Transverse colon (tissue), 4 donors: ENCODE results near the gene HLA-A. TPM values are rescaled to one million over a fixed set of nuclear protein-coding genes. Genes with fewer than 3 reads are reported as not detected.

Experiments
- DNase-seq: peaks from one replicate; pipeline ENCODE4 v3.0.0-alpha.2; 2019
- H3K27ac ChIP-seq, 4 donors: fragments of 200-600 bp; sonication (generic); 2 replicates each; pipeline ENCODE4 v1.5.1; 2016 to 2018; ENCODE audit warnings: inconsistent platforms in 4 of 4
- H3K27me3 ChIP-seq: fragments of 200-600 bp; sonication (generic); 2 replicates; pipeline ENCODE4 v1.5.1; 2017; ENCODE audit warnings: inconsistent platforms
- H3K36me3 ChIP-seq, 4 donors: fragments of 200-600 bp; sonication (generic); 2 replicates each; pipeline ENCODE4 v1.5.1; 2017 to 2019; ENCODE audit warnings: inconsistent platforms in 4 of 4
- H3K4me1 ChIP-seq, 4 donors: fragments of 200-600 bp; sonication (generic); 2 replicates each; pipeline ENCODE4 v1.5.1; 2017 to 2020; ENCODE audit warnings: inconsistent platforms in 4 of 4
- H3K4me3 ChIP-seq, 4 donors: fragments of 200-600 bp; sonication (generic); 1 replicate in 1 of 4; 2 replicates in 3 of 4; pipeline versions ENCODE4 v1.5.1 to v1.6.1; 2017 to 2019; ENCODE audit warnings: inconsistent platforms in 4 of 4
- H3K9me3 ChIP-seq, 2 donors: fragments of 200-600 bp; sonication (generic); 2 replicates each; pipeline ENCODE4 v1.5.1; 2017 to 2019; ENCODE audit warnings: inconsistent platforms in 2 of 2
- EP300 ChIP-seq: sonication (generic); formaldehyde crosslinking; IDR thresholded peaks from one replicate; pipeline ENCODE4 v1.6.1; 2017; ENCODE audit warnings: antibody characterized with exemption, low read depth
- POLR2A ChIP-seq: fragments of 450-650 bp; IDR thresholded peaks from one replicate; pipeline ENCODE4 v1.6.1; 2016; ENCODE audit warnings: antibody characterized with exemption, mild to moderate bottlenecking, moderate library complexity
- POLR2AphosphoS5 ChIP-seq, 3 donors: sonication (generic); formaldehyde crosslinking; IDR thresholded peaks; one replicate each; pipeline ENCODE4 v1.6.1; 2016; ENCODE audit warnings: antibody characterized with exemption in 3 of 3
- WGBS, 2 donors: methylation state at CpG; one replicate each; pipeline ENCODE4 v1.1.5; 2018; ENCODE audit warnings: low coverage in 1 of 2; 5-methylcytosine and 5-hydroxymethylcytosine counted together
- in situ Hi-C, 4 donors: fragments of 200-750 bp; cut with MboI; loops; one replicate each; pipeline versions ENCODE4 v1.15.0 to v1.15.1; 2017; ENCODE audit warnings: low sequenced_read_pairs in 3 of 4, low pct_ligation_motif_present in 1 of 4, low pct_unique_long_range_greater_than_20kb in 1 of 4
- intact Hi-C: fragments of 100-400 bp; cut with DNase I; formaldehyde crosslinking; loops from one replicate; pipeline ENCODE4 v1.15.1; 2023; ENCODE audit warnings: low total_unique reads
- total RNA-seq, 4 donors: library from RNA; depleted of rRNA; stranded (reverse); fragments of >200 nt; gene quantifications; one replicate each; pipeline ENCODE4 v1.1.0, GENCODE V29; 2016
- TF ChIP-seq, protein P1 (sequence below), 5 experiments: fragments of 200-600 bp in 3 of 5; fragments of 450-650 bp in 2 of 5; sonication (generic) in 3 of 5; IDR thresholded peaks; 1 replicate in 2 of 5; 2 replicates in 3 of 5; pipeline ENCODE4 v1.5.1; 2016 to 2017; ENCODE audit warnings: antibody characterized with exemption in 5 of 5, inconsistent platforms in 3 of 5, mild to moderate bottlenecking in 2 of 5, moderate library complexity in 1 of 5

HLA-A gene
- total RNA-seq, 4 donors from 2014 or later: 733 to 1,932 (median 1,470) TPM

DNA sequence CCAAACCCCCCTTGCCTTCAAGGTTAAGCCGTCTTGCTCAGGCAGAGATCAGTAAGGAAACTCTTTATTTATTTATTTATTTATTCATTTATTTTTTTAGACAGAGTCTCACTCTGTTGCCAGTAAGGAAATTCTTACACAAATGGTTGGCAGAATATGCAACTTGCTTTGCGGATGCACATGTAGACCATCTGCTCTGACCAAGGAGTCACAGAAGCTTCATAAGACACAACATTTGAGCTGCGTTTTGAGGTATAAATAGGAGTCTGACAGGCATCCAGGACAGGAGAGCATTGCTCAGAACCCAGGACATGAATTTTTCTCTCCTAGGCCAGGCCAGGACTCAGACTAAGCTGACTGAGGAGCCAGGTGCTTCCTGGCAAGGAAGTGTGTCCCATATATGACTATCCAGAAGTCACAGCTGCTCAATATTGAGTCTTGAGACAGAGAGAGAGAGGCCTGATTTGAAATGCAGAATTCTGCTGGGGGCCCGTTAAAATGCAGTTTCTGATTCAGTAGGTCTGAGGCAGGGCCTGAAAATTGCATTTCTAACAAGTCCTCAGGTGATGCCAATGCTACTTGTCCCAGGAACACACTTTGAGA is 43.9 kb downstream of the HLA-A start:
- WGBS, 2 donors: 57 to 85% methylated on average over 2 to 4 of the region's 4 CpGs
- DNase-seq: no peak
- Histone ChIP-seq H3K27me3 (no peaks in the 10 kb centered on the region), H3K4me3 (no peak overlapping the region), H3K9me3 (no peaks in the 10 kb centered on the region), H3K4me1 (no peaks in the 10 kb centered on the region), H3K36me3 (no peaks in the 10 kb centered on the region), H3K27ac (no peak overlapping the region)
- in situ Hi-C loops: no loop called here
- TF ChIP-seq POLR2A (no peak), POLR2AphosphoS5 (IDR thresholded peaks at IDR 0.05) (no peak), EP300 (no peak)
- TF ChIP-seq, protein P1, sequence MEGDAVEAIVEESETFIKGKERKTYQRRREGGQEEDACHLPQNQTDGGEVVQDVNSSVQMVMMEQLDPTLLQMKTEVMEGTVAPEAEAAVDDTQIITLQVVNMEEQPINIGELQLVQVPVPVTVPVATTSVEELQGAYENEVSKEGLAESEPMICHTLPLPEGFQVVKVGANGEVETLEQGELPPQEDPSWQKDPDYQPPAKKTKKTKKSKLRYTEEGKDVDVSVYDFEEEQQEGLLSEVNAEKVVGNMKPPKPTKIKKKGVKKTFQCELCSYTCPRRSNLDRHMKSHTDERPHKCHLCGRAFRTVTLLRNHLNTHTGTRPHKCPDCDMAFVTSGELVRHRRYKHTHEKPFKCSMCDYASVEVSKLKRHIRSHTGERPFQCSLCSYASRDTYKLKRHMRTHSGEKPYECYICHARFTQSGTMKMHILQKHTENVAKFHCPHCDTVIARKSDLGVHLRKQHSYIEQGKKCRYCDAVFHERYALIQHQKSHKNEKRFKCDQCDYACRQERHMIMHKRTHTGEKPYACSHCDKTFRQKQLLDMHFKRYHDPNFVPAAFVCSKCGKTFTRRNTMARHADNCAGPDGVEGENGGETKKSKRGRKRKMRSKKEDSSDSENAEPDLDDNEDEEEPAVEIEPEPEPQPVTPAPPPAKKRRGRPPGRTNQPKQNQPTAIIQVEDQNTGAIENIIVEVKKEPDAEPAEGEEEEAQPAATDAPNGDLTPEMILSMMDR (IDR thresholded peaks at IDR 0.05): no peak
- intact Hi-C loops: no loop called here

DNA sequence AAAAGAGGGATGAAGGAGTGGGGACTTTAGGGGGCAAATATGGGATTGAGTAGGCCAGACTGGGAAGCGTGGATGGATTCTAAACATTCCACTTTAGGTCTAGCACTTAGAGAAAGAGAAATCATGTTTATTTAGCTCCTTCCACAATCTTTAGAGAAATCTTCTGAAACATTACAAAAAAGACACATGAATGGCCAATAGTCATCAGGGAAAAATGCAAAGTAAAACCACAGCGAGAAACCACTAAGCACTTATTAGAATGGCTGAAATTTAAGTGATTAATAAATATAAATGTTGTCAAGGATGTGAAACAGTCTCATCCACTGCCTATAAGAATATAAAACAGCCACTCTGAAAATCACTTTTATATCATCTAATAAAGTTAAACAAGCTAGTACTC is 46.9 kb downstream of the HLA-A start:
- no peak overlapping the region for H3K27ac ChIP-seq
- TF ChIP-seq, protein P1 (IDR thresholded peaks at IDR 0.05): no peak
- no peak for TF ChIP-seq EP300
- TF ChIP-seq POLR2AphosphoS5 (IDR thresholded peaks at IDR 0.05): no peak
- no peak for TF ChIP-seq POLR2A
- no peaks in the 10 kb centered on the region for H3K36me3 ChIP-seq
- no peaks in the 10 kb centered on the region for H3K4me1 ChIP-seq
- H3K9me3 ChIP-seq: no peaks in the 10 kb centered on the region
- 67 to 90% methylated on average over 2 of the region's 2 CpGs for WGBS, 2 donors
- no peak overlapping the region for H3K4me3 ChIP-seq
- DNase-seq: no peak
- in situ Hi-C loops: no loop called here
- intact Hi-C loops: no loop called here
- H3K27me3 ChIP-seq: no peaks in the 10 kb centered on the region

DNA sequence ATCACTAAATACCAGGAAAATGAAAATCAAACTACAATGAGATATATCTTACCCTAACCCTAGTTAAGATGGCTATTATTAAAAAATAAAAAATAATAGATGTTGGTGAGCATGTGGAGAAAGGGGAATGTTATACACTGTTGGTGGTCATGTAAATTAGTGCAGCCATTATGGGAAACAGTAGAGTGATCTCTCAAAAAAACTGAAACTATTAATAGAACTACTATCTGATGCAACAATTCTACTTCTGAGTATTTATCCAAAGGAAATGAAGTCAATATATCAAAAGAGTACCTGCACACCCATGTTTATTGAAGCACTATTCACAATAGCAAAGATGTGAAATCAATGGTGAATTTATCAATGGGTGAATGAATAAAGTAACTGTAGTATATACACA is 48.6 kb downstream of the HLA-A start:
- intact Hi-C loops: no loop called here
- in situ Hi-C loops: no loop called here
- DNase-seq: no peak
- Histone ChIP-seq H3K4me3 (no peak overlapping the region), H3K4me1 (no peaks in the 10 kb centered on the region), H3K9me3 (no peaks in the 10 kb centered on the region), H3K27ac (no peak overlapping the region), H3K36me3 (no peaks in the 10 kb centered on the region), H3K27me3 (no peaks in the 10 kb centered on the region)
- TF ChIP-seq POLR2A: no peak
- no peak for TF ChIP-seq EP300
- TF ChIP-seq, protein P1 (IDR thresholded peaks at IDR 0.05): no peak
- TF ChIP-seq POLR2AphosphoS5 (IDR thresholded peaks at IDR 0.05): no peak

DNA sequence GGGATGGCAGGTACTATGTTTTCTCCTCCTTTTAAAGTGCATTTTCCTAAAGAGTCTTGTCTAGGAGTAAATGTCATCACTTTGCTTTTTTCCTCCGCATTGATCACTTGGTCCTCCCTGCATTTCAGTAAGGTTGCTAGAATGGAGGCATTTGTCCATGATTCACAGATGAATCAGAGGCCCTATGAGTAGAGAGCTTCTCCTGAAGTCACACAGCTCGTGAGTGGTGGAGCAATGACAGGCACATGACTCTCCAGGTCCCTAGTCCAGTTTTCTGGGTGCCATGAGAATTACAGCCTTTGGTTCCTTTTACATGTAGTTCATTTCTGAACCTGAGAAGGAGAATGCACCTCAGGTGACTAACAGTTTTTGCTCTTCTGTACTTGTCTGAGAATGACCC is 50.5 kb downstream of the HLA-A start:
- H3K4me3 ChIP-seq: no peak overlapping the region
- TF ChIP-seq EP300 (no peak), POLR2A (no peak), POLR2AphosphoS5 (IDR thresholded peaks at IDR 0.05) (no peak)
- TF ChIP-seq, protein P1 (IDR thresholded peaks at IDR 0.05): no peak
- in situ Hi-C loops (no loop called here), intact Hi-C loops (no loop called here)
- no peaks in the 10 kb centered on the region for H3K36me3 ChIP-seq
- DNase-seq: no peak
- 66 to 67% methylated on average over 1 to 2 of the region's 2 CpGs for WGBS, 2 donors
- no peak overlapping the region for H3K27ac ChIP-seq
- H3K27me3 ChIP-seq: no peaks in the 10 kb centered on the region
- H3K9me3 ChIP-seq: no peaks in the 10 kb centered on the region
- no peaks in the 10 kb centered on the region for H3K4me1 ChIP-seq
